SK-N-SH treated with all-trans-retinoic acid at 6 μM for 48 hours (cell line): ENCODE results near the gene SLC5A8.

ENCODE experiments used
- ATAC-seq: fragments of 200-7000 bp; cut with Tn5 transposase; 3 replicates; pipeline ENCODE4 v1.9.1; 2020; ENCODE audit warnings: mild to moderate bottlenecking, moderate library complexity
- ARNTL ChIP-seq: fragments of 450-650 bp; formaldehyde crosslinking; IDR thresholded peaks from 2 replicates; pipeline ENCODE4 v1.5.0; 2020; ENCODE audit warnings: low read depth, mild to moderate bottlenecking, moderate library complexity, borderline replicate concordance
- BACH2 ChIP-seq: fragments of 250-450 bp; sonication (Bioruptor Pico); IDR thresholded peaks from 2 replicates; pipeline ENCODE4 v1.9.0; 2021; ENCODE audit warnings: mild to moderate bottlenecking, borderline replicate concordance
- CREB5 ChIP-seq: fragments of 250-450 bp; sonication (Bioruptor Pico); IDR thresholded peaks from 2 replicates; pipeline ENCODE4 v1.5.1; 2020; ENCODE audit warnings: low read depth, mild to moderate bottlenecking, moderate library complexity
- CSDC2 ChIP-seq: fragments of 250-450 bp; sonication (Bioruptor Pico); IDR thresholded peaks from 2 replicates; pipeline ENCODE4 v1.5.0; 2020; ENCODE audit warnings: mild to moderate bottlenecking, moderate library complexity
- ESRRG ChIP-seq: fragments of 250-450 bp; sonication (Bioruptor Pico); IDR thresholded peaks from 2 replicates; pipeline ENCODE4 v1.6.1; 2021; ENCODE audit warnings: mild to moderate bottlenecking
- ISL1 ChIP-seq: fragments of 250-450 bp; sonication (Bioruptor Pico); IDR thresholded peaks from 2 replicates; pipeline ENCODE4 v2.1.2; 2022; ENCODE audit warnings: mild to moderate bottlenecking, moderate library complexity
- OSR1 ChIP-seq: fragments of 250-450 bp; sonication (Bioruptor Pico); IDR thresholded peaks from 2 replicates; pipeline ENCODE4 v1.8.0; 2022; ENCODE audit warnings: moderate library complexity, mild to moderate bottlenecking, inconsistent platforms
- POU6F1 ChIP-seq: fragments of 250-450 bp; sonication (Bioruptor Pico); IDR thresholded peaks from 2 replicates; pipeline ENCODE4 v1.8.0; 2021; ENCODE audit warnings: low read depth, mild to moderate bottlenecking, moderate library complexity, borderline replicate concordance
- PPARA ChIP-seq: fragments of 250-450 bp; sonication (Bioruptor Pico); IDR thresholded peaks from 2 replicates; pipeline ENCODE4 v1.5.0; 2020; ENCODE audit warnings: mild to moderate bottlenecking, borderline replicate concordance
- RARB ChIP-seq: fragments of 250-450 bp; sonication (Bioruptor Pico); IDR thresholded peaks from 2 replicates; pipeline ENCODE4 v1.8.0; 2021; ENCODE audit warnings: mild to moderate bottlenecking, moderate library complexity
- SNAI2 ChIP-seq: fragments of 250-450 bp; sonication (Bioruptor Pico); IDR thresholded peaks from 2 replicates; pipeline ENCODE4 v1.5.0; 2020; ENCODE audit warnings: mild to moderate bottlenecking, moderate library complexity
- TCF4 ChIP-seq: fragments of 250-450 bp; sonication (Bioruptor Pico); IDR thresholded peaks from 2 replicates; pipeline ENCODE4 v1.8.0; 2021; ENCODE audit warnings: mild to moderate bottlenecking, moderate library complexity, borderline replicate concordance
- TOX ChIP-seq: fragments of 250-450 bp; sonication (Bioruptor Pico); IDR thresholded peaks from 2 replicates; pipeline ENCODE4 v1.8.0; 2021; ENCODE audit warnings: mild to moderate bottlenecking, moderate library complexity, borderline replicate concordance
- TSHZ2 ChIP-seq: fragments of 250-450 bp; sonication (Bioruptor Pico); IDR thresholded peaks from 2 replicates; pipeline ENCODE4 v1.5.0; 2020; ENCODE audit warnings: mild to moderate bottlenecking, moderate library complexity
- ZC3H10 ChIP-seq: fragments of 250-450 bp; sonication (Bioruptor Pico); IDR thresholded peaks from 2 replicates; pipeline ENCODE4 v1.5.1; 2021; ENCODE audit warnings: mild to moderate bottlenecking, moderate library complexity
- ZFP3 ChIP-seq: fragments of 250-450 bp; sonication (Bioruptor Pico); IDR thresholded peaks from 2 replicates; pipeline ENCODE4 v1.5.0; 2020; ENCODE audit warnings: mild to moderate bottlenecking, moderate library complexity
- ZFP30 ChIP-seq: fragments of 450-650 bp; formaldehyde crosslinking; IDR thresholded peaks from 2 replicates; pipeline ENCODE4 v1.5.0; 2022; ENCODE audit warnings: mild to moderate bottlenecking, moderate library complexity
- ZNF565 ChIP-seq: fragments of 450-650 bp; formaldehyde crosslinking; conservative IDR thresholded peaks from 2 replicates; pipeline ENCODE4 v1.5.0; 2020; ENCODE audit warnings: low read depth, mild to moderate bottlenecking, moderate library complexity
- ZNF70 ChIP-seq: fragments of 450-650 bp; formaldehyde crosslinking; IDR thresholded peaks from 2 replicates; pipeline ENCODE4 v1.5.0; 2020; ENCODE audit warnings: mild to moderate bottlenecking, moderate library complexity
- ZNF8 ChIP-seq: fragments of 450-650 bp; formaldehyde crosslinking; IDR thresholded peaks from 2 replicates; pipeline ENCODE4 v1.5.0; 2020; ENCODE audit warnings: mild to moderate bottlenecking, moderate library complexity
- TF ChIP-seq, protein P1 (sequence below): fragments of 250-450 bp; sonication (Bioruptor Pico); IDR thresholded peaks from 2 replicates; pipeline ENCODE4 v1.5.1; 2021; ENCODE audit warnings: mild to moderate bottlenecking, moderate library complexity
- TF ChIP-seq, protein P2 (sequence below): fragments of 250-450 bp; sonication (Bioruptor Pico); IDR thresholded peaks from 2 replicates; pipeline ENCODE4 v1.8.0; 2020; ENCODE audit warnings: mild to moderate bottlenecking, moderate library complexity, borderline replicate concordance

The SLC5A8 gene

DNA sequence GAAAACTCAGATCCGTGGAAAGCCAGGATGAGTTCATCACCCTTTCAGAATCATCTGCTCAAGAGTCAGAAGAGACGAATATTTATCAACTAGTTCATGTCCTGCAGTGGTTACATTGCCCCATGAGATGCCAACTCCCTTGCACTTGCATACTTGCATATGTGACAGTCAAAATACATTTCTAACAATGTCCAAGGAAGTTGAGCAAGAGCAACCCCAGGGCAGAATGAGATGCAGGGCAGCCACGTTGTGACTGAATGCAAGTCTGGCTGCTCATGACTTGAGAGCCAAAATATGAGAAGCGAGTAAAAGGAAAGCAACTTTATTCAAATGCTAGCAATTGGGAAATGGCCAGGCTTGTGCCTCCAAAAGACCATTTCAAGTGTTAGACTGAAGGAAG lies 46.2 kb upstream of the SLC5A8 start:
- no peak for TF ChIP-seq CREB5
- TF ChIP-seq TSHZ2 (CRISPR knock-in tag), result no peak
- TF ChIP-seq ZNF8 (CRISPR knock-in tag), result no peak
- TF ChIP-seq, protein P1, sequence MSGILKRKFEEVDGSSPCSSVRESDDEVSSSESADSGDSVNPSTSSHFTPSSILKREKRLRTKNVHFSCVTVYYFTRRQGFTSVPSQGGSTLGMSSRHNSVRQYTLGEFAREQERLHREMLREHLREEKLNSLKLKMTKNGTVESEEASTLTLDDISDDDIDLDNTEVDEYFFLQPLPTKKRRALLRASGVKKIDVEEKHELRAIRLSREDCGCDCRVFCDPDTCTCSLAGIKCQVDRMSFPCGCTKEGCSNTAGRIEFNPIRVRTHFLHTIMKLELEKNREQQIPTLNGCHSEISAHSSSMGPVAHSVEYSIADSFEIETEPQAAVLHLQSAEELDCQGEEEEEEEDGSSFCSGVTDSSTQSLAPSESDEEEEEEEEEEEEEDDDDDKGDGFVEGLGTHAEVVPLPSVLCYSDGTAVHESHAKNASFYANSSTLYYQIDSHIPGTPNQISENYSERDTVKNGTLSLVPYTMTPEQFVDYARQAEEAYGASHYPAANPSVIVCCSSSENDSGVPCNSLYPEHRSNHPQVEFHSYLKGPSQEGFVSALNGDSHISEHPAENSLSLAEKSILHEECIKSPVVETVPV, result no peak
- no peak for TF ChIP-seq ISL1 (CRISPR knock-in tag)
- TF ChIP-seq CSDC2 (CRISPR knock-in tag), result no peak
- TF ChIP-seq, protein P2, sequence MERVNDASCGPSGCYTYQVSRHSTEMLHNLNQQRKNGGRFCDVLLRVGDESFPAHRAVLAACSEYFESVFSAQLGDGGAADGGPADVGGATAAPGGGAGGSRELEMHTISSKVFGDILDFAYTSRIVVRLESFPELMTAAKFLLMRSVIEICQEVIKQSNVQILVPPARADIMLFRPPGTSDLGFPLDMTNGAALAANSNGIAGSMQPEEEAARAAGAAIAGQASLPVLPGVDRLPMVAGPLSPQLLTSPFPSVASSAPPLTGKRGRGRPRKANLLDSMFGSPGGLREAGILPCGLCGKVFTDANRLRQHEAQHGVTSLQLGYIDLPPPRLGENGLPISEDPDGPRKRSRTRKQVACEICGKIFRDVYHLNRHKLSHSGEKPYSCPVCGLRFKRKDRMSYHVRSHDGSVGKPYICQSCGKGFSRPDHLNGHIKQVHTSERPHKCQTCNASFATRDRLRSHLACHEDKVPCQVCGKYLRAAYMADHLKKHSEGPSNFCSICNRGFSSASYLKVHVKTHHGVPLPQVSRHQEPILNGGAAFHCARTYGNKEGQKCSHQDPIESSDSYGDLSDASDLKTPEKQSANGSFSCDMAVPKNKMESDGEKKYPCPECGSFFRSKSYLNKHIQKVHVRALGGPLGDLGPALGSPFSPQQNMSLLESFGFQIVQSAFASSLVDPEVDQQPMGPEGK (CRISPR knock-in tag), result no peak
- TF ChIP-seq TCF4 (CRISPR knock-in tag), result no peak
- TF ChIP-seq ARNTL (CRISPR knock-in tag), result no peak
- TF ChIP-seq TOX (CRISPR knock-in tag), result no peak
- no peak for ATAC-seq

DNA sequence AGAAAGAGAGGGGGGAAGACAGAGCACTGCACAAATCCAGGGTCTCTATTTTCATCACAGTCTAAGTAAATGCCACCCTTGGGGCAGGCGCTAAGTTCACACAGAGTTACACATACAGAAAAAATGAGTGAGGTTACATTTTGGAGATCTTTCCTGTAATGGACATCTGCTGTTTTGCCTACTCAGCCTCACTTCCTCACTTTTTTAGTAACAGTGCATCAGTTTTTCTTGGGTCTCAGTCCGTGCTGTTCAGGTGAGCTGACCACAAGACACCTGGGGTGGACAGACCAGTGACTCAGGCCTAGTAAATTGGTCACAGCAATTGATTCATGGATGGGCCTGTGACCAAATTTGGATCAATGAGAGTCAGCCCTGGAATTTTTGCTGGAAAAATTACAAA lies 33.6 kb upstream of the SLC5A8 start:
- no peak for ATAC-seq
- TF ChIP-seq PPARA (CRISPR knock-in tag) (no peak), RARB (CRISPR knock-in tag) (no peak), CREB5 (no peak), OSR1 (CRISPR knock-in tag) (no peak), TCF4 (CRISPR knock-in tag) (no peak), ZNF8 (CRISPR knock-in tag) (no peak), CSDC2 (CRISPR knock-in tag) (no peak), ZNF565 (CRISPR knock-in tag) (no peak), SNAI2 (CRISPR knock-in tag) (no peak), ZFP3 (CRISPR knock-in tag) (no peak), ZFP30 (CRISPR knock-in tag) (no peak)
- TF ChIP-seq, protein P2 (CRISPR knock-in tag), result no peak

- no peak for ATAC-seq
Measured at GRCh38 chr12:101243074-101243473, 33.0 kb upstream of the SLC5A8 start.

More at GRCh38 chr12:101243074-101243473, 33.0 kb upstream of the SLC5A8 start:
- TF ChIP-seq ZNF8 (CRISPR knock-in tag), result no peak
- no peak for TF ChIP-seq ZNF70 (CRISPR knock-in tag)
- no peak for TF ChIP-seq ZNF565 (CRISPR knock-in tag)
- no peak for TF ChIP-seq PPARA (CRISPR knock-in tag)
- TF ChIP-seq ZFP3 (CRISPR knock-in tag), result no peak
- TF ChIP-seq POU6F1 (CRISPR knock-in tag), result no peak
- TF ChIP-seq TCF4 (CRISPR knock-in tag), result no peak
- no peak for TF ChIP-seq ZC3H10 (CRISPR knock-in tag)
- TF ChIP-seq SNAI2 (CRISPR knock-in tag), result no peak
- TF ChIP-seq ISL1 (CRISPR knock-in tag), result no peak
- no peak for TF ChIP-seq OSR1 (CRISPR knock-in tag)
- TF ChIP-seq, protein P1, result no peak
- no peak for TF ChIP-seq ESRRG (CRISPR knock-in tag)
- no peak for TF ChIP-seq BACH2 (CRISPR knock-in tag)
- no peak for TF ChIP-seq ARNTL (CRISPR knock-in tag)
- TF ChIP-seq, all 23 proteins: peak for 0
